Fibroblast of the aortic adventitia (primary cell): ENCODE measurements around the gene DEPP1. TPM values are rescaled to one million over a fixed set of nuclear protein-coding genes. Genes with fewer than 3 reads are reported as not detected.

Experiments used
- DNase-seq: peaks from one replicate; pipeline ENCODE4 v3.0.0-alpha.2; 2010; ENCODE audit warnings: low read depth
- H3K4me3 ChIP-seq: 2 replicates; pipeline ENCODE4 v1.5.1; 2011; ENCODE audit warnings: low read depth, mild to moderate bottlenecking, control low read depth, low read length, moderate library complexity
- total RNA-seq: library from RNA; depleted of rRNA; stranded (reverse); fragments of >200 nt; gene quantifications from 2 replicates; pipeline ENCODE4 v1.2.3, GENCODE V29; 2012; ENCODE audit warnings: low replicate concordance
- TF ChIP-seq, protein P1 (sequence below): IDR thresholded peaks from 2 replicates; pipeline ENCODE4 v1.5.1; 2011; ENCODE audit warnings: mild to moderate bottlenecking, low read length, control low read depth, inconsistent platforms; ENCODE audit not compliant: insufficient read depth

Gene DEPP1
- total RNA-seq, 1 donor, result 17.3 TPM

GRCh38 chr10:44970812-44971395, 7.7 kb downstream of the DEPP1 start:
- H3K4me3 ChIP-seq, result no peak overlapping the region
- no peak for DNase-seq
- TF ChIP-seq, protein P1, sequence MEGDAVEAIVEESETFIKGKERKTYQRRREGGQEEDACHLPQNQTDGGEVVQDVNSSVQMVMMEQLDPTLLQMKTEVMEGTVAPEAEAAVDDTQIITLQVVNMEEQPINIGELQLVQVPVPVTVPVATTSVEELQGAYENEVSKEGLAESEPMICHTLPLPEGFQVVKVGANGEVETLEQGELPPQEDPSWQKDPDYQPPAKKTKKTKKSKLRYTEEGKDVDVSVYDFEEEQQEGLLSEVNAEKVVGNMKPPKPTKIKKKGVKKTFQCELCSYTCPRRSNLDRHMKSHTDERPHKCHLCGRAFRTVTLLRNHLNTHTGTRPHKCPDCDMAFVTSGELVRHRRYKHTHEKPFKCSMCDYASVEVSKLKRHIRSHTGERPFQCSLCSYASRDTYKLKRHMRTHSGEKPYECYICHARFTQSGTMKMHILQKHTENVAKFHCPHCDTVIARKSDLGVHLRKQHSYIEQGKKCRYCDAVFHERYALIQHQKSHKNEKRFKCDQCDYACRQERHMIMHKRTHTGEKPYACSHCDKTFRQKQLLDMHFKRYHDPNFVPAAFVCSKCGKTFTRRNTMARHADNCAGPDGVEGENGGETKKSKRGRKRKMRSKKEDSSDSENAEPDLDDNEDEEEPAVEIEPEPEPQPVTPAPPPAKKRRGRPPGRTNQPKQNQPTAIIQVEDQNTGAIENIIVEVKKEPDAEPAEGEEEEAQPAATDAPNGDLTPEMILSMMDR, result no peak

DNA sequence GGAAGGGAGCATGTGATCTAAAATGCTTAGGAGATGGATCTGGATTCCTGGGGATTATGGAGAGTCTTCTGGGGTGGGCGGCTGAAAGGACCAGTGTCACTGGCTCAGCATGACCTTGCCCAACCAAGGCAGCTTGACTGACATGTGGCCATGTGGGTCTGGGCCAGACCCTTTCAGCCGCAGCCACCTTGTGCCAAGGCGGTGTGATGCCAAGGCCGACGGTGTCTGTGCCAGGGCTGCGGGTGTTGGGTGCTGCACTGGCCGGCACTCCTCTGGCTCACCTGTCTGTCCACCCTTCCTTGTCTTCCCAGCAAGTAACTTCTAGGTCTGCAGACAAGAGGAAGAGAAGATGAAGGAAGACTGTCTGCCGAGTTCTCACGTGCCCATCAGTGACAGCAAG, 8.8 kb downstream of the DEPP1 start:
- H3K4me3 ChIP-seq, result no peak overlapping the region
- TF ChIP-seq, protein P1, result no peak
- DNase-seq, result no peak

- TF ChIP-seq, protein P1, result no peak
- no peak overlapping the region for H3K4me3 ChIP-seq
- no peak for DNase-seq
Measured at GRCh38 chr10:44968500-44969400, 9.9 kb downstream of the DEPP1 start.

- DNase-seq, result peak; percentile 70
- no peak overlapping the region for H3K4me3 ChIP-seq
- TF ChIP-seq, protein P1, result no peak
Measured at GRCh38 chr10:44968091-44968490, 10.5 kb downstream of the DEPP1 start.

GRCh38 chr10:44967616-44968015, 11.0 kb downstream of the DEPP1 start:
- TF ChIP-seq, protein P1, result no peak
- no peak overlapping the region for H3K4me3 ChIP-seq
- no peak for DNase-seq

- no peak overlapping the region for H3K4me3 ChIP-seq
- no peak for DNase-seq
- TF ChIP-seq, protein P1, result peak; percentile 17
Measured at GRCh38 chr10:44966816-44967509, 11.6 kb downstream of the DEPP1 start.
